K562 (cell line): Measurements from ENCODE around the gene LSP1. TPM values are rescaled to one million over a fixed set of nuclear protein-coding genes. Genes with fewer than 3 reads are reported as not detected.

Experiments used
- ATAC-seq: fragments of 200-7000 bp; cut with Tn5 transposase; 3 replicates; pipeline ENCODE4 v1.9.1; 2020; ENCODE audit warnings: moderate library complexity
- BruUV-seq: library from RNA; stranded (reverse); fragments of 400-500 nt; replicated peaks from 2 replicates; lab custom pipeline; 2021; lab: Mats Ljungman, UMichigan
- CTCF ChIA-PET: fragments of 300-600 bp; formaldehyde crosslinking; extraction: SDS; loops from one replicate; lab custom pipeline; 2021; ENCODE audit warnings: low intra/inter-chr PET ratio; lab: Yijun Ruan, JAX
- POLR2A ChIA-PET: fragments of 300-600, 350-650 bp; sonication (Branson Sonifier 250); formaldehyde crosslinking; extraction: SDS; loops from one replicate; lab custom pipeline; 2021; ENCODE audit warnings: antibody characterized with exemption, inconsistent platforms; lab: Yijun Ruan, JAX
- DNase-seq, 4 experiments: peaks; one replicate each; pipeline versions ENCODE4 v3.0.0 to v3.0.0-alpha.2; 2011 to 2018; ENCODE audit warnings: low spot score in 3 of 4, mixed read lengths in 3 of 4; ENCODE audit errors: extremely low read depth in 1 of 4
- FAIRE-seq: peaks from 2 replicates; lab custom pipeline; 2011; peaks lifted over from hg19 to GRCh38; lab: Jason Lieb, UNC
- H2AFZ ChIP-seq: 2 replicates; pipeline ENCODE4 v1.6.0; 2011; ENCODE audit warnings: low read depth, low read length, control low read depth, inconsistent platforms
- H3K27ac ChIP-seq: fragments of 200-600 bp; 3 replicates; pipeline ENCODE4 v1.8.0; 2011; ENCODE audit warnings: low read depth, mild to moderate bottlenecking, control low read depth, inconsistent platforms, low read length, moderate library complexity, mixed read lengths; ENCODE audit errors: extremely low read depth
- H3K27me3 ChIP-seq, 2 experiments: fragments of 300-600 bp in 1 of 2; 2 replicates in 1 of 2; 3 replicates in 1 of 2; pipeline versions ENCODE4 v1.6.0 to v1.8.0; 2011; ENCODE audit warnings: inconsistent platforms in 2 of 2, low read length in 2 of 2, mild to moderate bottlenecking in 1 of 2, mixed read lengths in 1 of 2, moderate library complexity in 1 of 2; ENCODE audit not compliant: control insufficient read depth in 2 of 2, insufficient read depth in 2 of 2
- H3K36me3 ChIP-seq: fragments of 300-600 bp; 3 replicates; pipeline ENCODE4 v1.8.0; 2011; ENCODE audit warnings: mild to moderate bottlenecking, low read length, inconsistent platforms; ENCODE audit not compliant: control insufficient read depth, insufficient read depth
- H3K4me1 ChIP-seq, 2 experiments: fragments of 200-600 bp in 1 of 2; replicated peaks in 1 of 2; 2 replicates in 1 of 2; 3 replicates in 1 of 2; pipeline versions ENCODE4 v1.5.1 to v1.8.0; 2011; ENCODE audit warnings: inconsistent platforms in 2 of 2, low read length in 2 of 2, mild to moderate bottlenecking in 1 of 2, mixed read lengths in 1 of 2, moderate library complexity in 1 of 2; ENCODE audit not compliant: control insufficient read depth in 2 of 2, insufficient read depth in 2 of 2
- H3K4me2 ChIP-seq: 2 replicates; pipeline ENCODE4 v1.6.1; 2011; ENCODE audit warnings: low read length, control low read depth, inconsistent platforms, mixed read lengths; ENCODE audit not compliant: insufficient read depth
- H3K4me3 ChIP-seq: fragments of 200-600 bp; sonication (generic), shearing (Covaris generic); 2 replicates; pipeline ENCODE4 v1.5.1; 2016; ENCODE audit warnings: control low read depth, inconsistent platforms
- H3K79me2 ChIP-seq: fragments of 200-600 bp; 3 replicates; pipeline ENCODE4 v1.8.0; 2011; ENCODE audit warnings: low read length, inconsistent platforms; ENCODE audit not compliant: control insufficient read depth, insufficient read depth
- H3K9ac ChIP-seq, 2 experiments: 2 replicates each; pipeline versions ENCODE4 v1.6.0 to v1.6.1; 2011; ENCODE audit warnings: low read depth in 2 of 2, low read length in 2 of 2, control low read depth in 1 of 2, inconsistent platforms in 1 of 2, mild to moderate bottlenecking in 1 of 2, mixed read lengths in 1 of 2; ENCODE audit not compliant: insufficient read depth in 1 of 2
- H3K9me1 ChIP-seq: one replicate; pipeline ENCODE4 v1.6.0; 2011; ENCODE audit warnings: inconsistent platforms, mild to moderate bottlenecking, low read length, moderate library complexity; ENCODE audit not compliant: control insufficient read depth, insufficient read depth
- H3K9me3 ChIP-seq: replicated peaks from 2 replicates; pipeline ENCODE4 v1.5.1; 2011; ENCODE audit warnings: low read depth, low read length, inconsistent platforms; ENCODE audit not compliant: control insufficient read depth, insufficient read depth
- H4K20me1 ChIP-seq: replicated peaks from 2 replicates; pipeline ENCODE4 v1.6.1; 2011; ENCODE audit warnings: low read length, inconsistent platforms, mixed read lengths; ENCODE audit not compliant: control insufficient read depth, insufficient read depth
- FOXA1 ChIP-seq: fragments of 450-650 bp; IDR thresholded peaks from 2 replicates; pipeline ENCODE4 v1.6.1; 2016; ENCODE audit warnings: mild to moderate bottlenecking, borderline replicate concordance
- GTF2F1 ChIP-seq: IDR thresholded peaks from 2 replicates; pipeline ENCODE4 v1.6.1; 2011; ENCODE audit warnings: low read depth, low read length, improper control_type of control experiment
- MYBL2 ChIP-seq, 2 experiments: fragments of 450-650 bp in 1 of 2; sonication (generic) in 1 of 2; formaldehyde crosslinking in 1 of 2; IDR thresholded peaks; 2 replicates each; pipeline versions ENCODE4 v1.6.1 to v1.8.1; 2017 to 2022; ENCODE audit warnings: borderline replicate concordance in 1 of 2, inconsistent platforms in 1 of 2, low read depth in 1 of 2, mild to moderate bottlenecking in 1 of 2, missing genetic modification reagents in 1 of 2, moderate library complexity in 1 of 2
- SPI1 ChIP-seq: IDR thresholded peaks from 2 replicates; pipeline ENCODE4 v1.6.1; 2011; ENCODE audit warnings: low read depth, low read length, control low read depth, borderline replicate concordance
- XRCC3 ChIP-seq: fragments of 450-650 bp; IDR thresholded peaks from 2 replicates; pipeline ENCODE4 v1.6.1; 2017; ENCODE audit warnings: mild to moderate bottlenecking, moderate library complexity
- ZNF175 ChIP-seq: fragments of 200-800 bp; sonication (Bioruptor generic); IDR thresholded peaks from 2 replicates; pipeline ENCODE4 v1.6.1; 2016; ENCODE audit warnings: low read depth, mild to moderate bottlenecking, missing genetic modification characterization, missing compliant biosample characterization
- WGBS: fragments of 100-300 bp; shearing (Covaris generic); methylation state at CpG from one replicate; pipeline ENCODE4 v1.1.6; 2016; ENCODE audit warnings: low coverage, mixed read lengths; ENCODE audit not compliant: insufficient coverage; ENCODE audit errors: missing lambda C conversion rate; 5-methylcytosine and 5-hydroxymethylcytosine counted together
- in situ Hi-C: fragments of 300-500 bp; cut with MboI; formaldehyde crosslinking; loops from 4 replicates; pipeline ENCODE4 v1.15.0; 2018; ENCODE audit warnings: inconsistent platforms, mixed read lengths
- intact Hi-C: fragments of 100-400 bp; cut with micrococcal nuclease; formaldehyde crosslinking; loops from 2 replicates; pipeline ENCODE4 v1.14.2; 2022
- polyA plus RNA-seq, 8 experiments: library from polyadenylated mRNA; depleted of rRNA in 4 of 8; stranded (reverse) in 5 of 8; unstranded in 3 of 8; fragments of >200 nt; fragmentation: Nextera tagmentation in 2 of 8; fragmentation: Illumina TruSeq in 1 of 8; extraction: Ambion mirVana in 2 of 8; extraction: Trizol in 1 of 8; gene quantifications; 2 replicates each; pipeline versions ENCODE4 v1.2.1 to v1.2.3, GENCODE V29; 2011 to 2014; ENCODE audit warnings: inconsistent platforms in 1 of 8, missing spikeins in 1 of 8
- total RNA-seq, 7 experiments: library from RNA; depleted of rRNA in 6 of 7; stranded (reverse); fragments of >200 nt in 6 of 7; fragmentation: Illumina TruSeq in 2 of 7; extraction: Trizol in 2 of 7; gene quantifications; 2 replicates each; pipeline versions ENCODE4 v1.2.1 to v1.2.3, GENCODE V29; 2011 to 2021; ENCODE audit warnings: low replicate concordance in 1 of 7
- TF ChIP-seq, protein P1 (sequence below): fragments of 450-650 bp; IDR thresholded peaks from 2 replicates; pipeline ENCODE4 v1.6.1; 2016; ENCODE audit warnings: antibody characterized with exemption
- TF ChIP-seq, protein P2 (sequence below): fragments of 150-350 bp; conservative IDR thresholded peaks from 2 replicates; pipeline ENCODE4 v1.6.1; 2014; ENCODE audit warnings: low read length

Gene LSP1
- total and polyA plus RNA-seq, 9 of the 15 experiments (the other 6 are each of a cell fraction or from before 2014, with no cell fraction given): 0.08 to 2.9 (median 0.65) TPM; not detected in 2

DNA sequence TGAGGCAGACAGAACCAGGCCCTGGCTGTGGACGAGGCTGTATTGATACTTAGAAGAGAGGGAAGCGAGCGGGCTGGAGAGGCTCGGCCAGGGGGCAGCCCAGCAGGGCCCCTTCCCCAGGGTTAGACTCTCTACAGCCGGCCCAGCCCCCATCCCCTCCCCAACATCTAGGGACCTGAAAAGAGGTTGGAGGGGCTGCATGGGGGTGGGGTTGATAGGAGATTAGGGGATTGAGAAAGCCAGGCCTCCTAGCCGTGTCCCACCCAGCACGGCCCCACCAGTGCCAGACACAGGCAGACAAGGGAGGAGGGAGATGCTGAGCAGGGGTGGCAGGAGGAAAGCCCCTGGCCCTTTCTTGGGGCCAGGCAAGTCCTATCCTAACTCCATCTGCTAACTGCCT, 5.7 kb downstream of the LSP1 start:
- no peak overlapping the region for H3K4me3 ChIP-seq
- no peak overlapping the region for H2AFZ ChIP-seq
- no peaks in the 10 kb centered on the region for H3K36me3 ChIP-seq
- TF ChIP-seq GTF2F1: no peak
- no peak for TF ChIP-seq ZNF175 (CRISPR knock-in tag)
- TF ChIP-seq, protein P1, sequence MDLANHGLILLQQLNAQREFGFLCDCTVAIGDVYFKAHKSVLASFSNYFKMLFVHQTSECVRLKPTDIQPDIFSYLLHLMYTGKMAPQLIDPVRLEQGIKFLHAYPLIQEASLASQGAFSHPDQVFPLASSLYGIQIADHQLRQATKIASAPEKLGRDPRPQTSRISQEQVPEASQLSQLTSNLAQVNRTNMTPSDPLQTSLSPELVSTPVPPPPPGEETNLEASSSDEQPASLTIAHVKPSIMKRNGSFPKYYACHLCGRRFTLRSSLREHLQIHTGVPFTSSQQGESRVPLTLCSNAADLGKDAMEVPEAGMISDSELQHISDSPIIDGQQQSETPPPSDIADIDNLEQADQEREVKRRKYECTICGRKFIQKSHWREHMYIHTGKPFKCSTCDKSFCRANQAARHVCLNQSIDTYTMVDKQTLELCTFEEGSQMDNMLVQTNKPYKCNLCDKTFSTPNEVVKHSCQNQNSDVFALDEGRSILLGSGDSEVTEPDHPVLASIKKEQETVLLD: no peak
- TF ChIP-seq XRCC3: no peak
- TF ChIP-seq SPI1: no peak
- TF ChIP-seq, protein P2, sequence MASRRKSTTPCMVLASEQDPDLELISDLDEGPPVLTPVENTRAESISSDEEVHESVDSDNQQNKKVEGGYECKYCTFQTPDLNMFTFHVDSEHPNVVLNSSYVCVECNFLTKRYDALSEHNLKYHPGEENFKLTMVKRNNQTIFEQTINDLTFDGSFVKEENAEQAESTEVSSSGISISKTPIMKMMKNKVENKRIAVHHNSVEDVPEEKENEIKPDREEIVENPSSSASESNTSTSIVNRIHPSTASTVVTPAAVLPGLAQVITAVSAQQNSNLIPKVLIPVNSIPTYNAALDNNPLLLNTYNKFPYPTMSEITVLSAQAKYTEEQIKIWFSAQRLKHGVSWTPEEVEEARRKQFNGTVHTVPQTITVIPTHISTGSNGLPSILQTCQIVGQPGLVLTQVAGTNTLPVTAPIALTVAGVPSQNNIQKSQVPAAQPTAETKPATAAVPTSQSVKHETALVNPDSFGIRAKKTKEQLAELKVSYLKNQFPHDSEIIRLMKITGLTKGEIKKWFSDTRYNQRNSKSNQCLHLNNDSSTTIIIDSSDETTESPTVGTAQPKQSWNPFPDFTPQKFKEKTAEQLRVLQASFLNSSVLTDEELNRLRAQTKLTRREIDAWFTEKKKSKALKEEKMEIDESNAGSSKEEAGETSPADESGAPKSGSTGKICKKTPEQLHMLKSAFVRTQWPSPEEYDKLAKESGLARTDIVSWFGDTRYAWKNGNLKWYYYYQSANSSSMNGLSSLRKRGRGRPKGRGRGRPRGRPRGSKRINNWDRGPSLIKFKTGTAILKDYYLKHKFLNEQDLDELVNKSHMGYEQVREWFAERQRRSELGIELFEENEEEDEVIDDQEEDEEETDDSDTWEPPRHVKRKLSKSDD: no peak
- no peak for TF ChIP-seq FOXA1
- TF ChIP-seq MYBL2 (IDR thresholded peaks at IDR 0.05; ENCODE audit: low read depth): no peak
- no peak for TF ChIP-seq MYBL2 (CRISPR knock-in tag; IDR thresholded peaks at IDR 0.05; ENCODE audit: borderline replicate concordance)
- H3K9me1 ChIP-seq: no peaks in the 10 kb centered on the region
- BruUV-seq: no TSS peak
- peaks cover 0 to 13% of the 10 kb centered on the region in 2 experiments; a peak in 2 of 5 replicates for H3K4me1 ChIP-seq
- H3K27ac ChIP-seq: no peak overlapping the region
- in situ Hi-C loops (loop anchor here (10.0 kb wide), 1 partner anchor 296 kb away; no protein-coding TSS in a partner anchor), intact Hi-C loops (no loop called here)
- no peak for FAIRE-seq
- DNase-seq: no peak
- ATAC-seq: no peak
- whole genome bisulfite sequencing: 2% methylated on average over 7 of the region's 7 CpGs
- H3K9ac ChIP-seq: no peak overlapping the region
- no peak overlapping the region for H3K4me2 ChIP-seq
- CTCF ChIA-PET: no interaction called here
- POLR2A ChIA-PET: interaction anchor here (0.6 kb wide), 1 partner anchor 101 kb away, joined by 3 read pairs; no protein-coding TSS in a partner anchor
- H4K20me1 ChIP-seq: peaks cover 3% of the 10 kb centered on the region
- H3K9me3 ChIP-seq: no peaks in the 10 kb centered on the region
- no peaks in the 10 kb centered on the region for H3K79me2 ChIP-seq
- peaks cover 4 to 59% of the 10 kb centered on the region in 2 experiments; a peak in 3 of 5 replicates for H3K27me3 ChIP-seq
